Calu3 (cell line): ENCODE results near the gene TRIM63. TPM values are rescaled to one million over a fixed set of nuclear protein-coding genes. Genes with fewer than 3 reads are reported as not detected.

Experiments used
- BruUV-seq: library from RNA; stranded (reverse); fragments of 400-500 nt; replicated peaks from 2 replicates; lab custom pipeline; 2021; lab: Mats Ljungman, UMichigan
- CTCF ChIA-PET: fragments of 300-600 bp; sonication (Branson Sonifier 250); formaldehyde crosslinking; loops from one replicate; lab custom pipeline; 2022; ENCODE audit warnings: antibody characterized with exemption; lab: Charles Lee
- DNase-seq: peaks from one replicate; pipeline ENCODE4 v3.0.0; 2022
- H3K27ac Mint-ChIP-seq: one replicate; pipeline ENCODE4 v1.8.0; 2022; ENCODE audit warnings: mixed read lengths; ENCODE audit not compliant: unreplicated experiment
- H3K27me3 Mint-ChIP-seq: one replicate; pipeline ENCODE4 v1.8.0; 2022; ENCODE audit warnings: mixed read lengths; ENCODE audit not compliant: unreplicated experiment
- H3K36me3 Mint-ChIP-seq: one replicate; pipeline ENCODE4 v1.8.0; 2022; ENCODE audit warnings: mild to moderate bottlenecking, moderate library complexity, mixed read lengths; ENCODE audit not compliant: insufficient read depth, unreplicated experiment
- H3K4me1 Mint-ChIP-seq: one replicate; pipeline ENCODE4 v1.8.0; 2022; ENCODE audit warnings: mild to moderate bottlenecking, low read depth, mixed read lengths; ENCODE audit not compliant: unreplicated experiment
- H3K4me3 Mint-ChIP-seq: one replicate; pipeline ENCODE4 v1.8.0; 2022; ENCODE audit warnings: mild to moderate bottlenecking, low read depth, moderate library complexity, mixed read lengths; ENCODE audit not compliant: unreplicated experiment
- H3K9me3 Mint-ChIP-seq: one replicate; pipeline ENCODE4 v1.8.0; 2022; ENCODE audit warnings: low read depth, mixed read lengths; ENCODE audit not compliant: unreplicated experiment
- CTCF ChIP-seq: fragments of 200-600 bp; IDR thresholded peaks from one replicate; pipeline ENCODE4 v1.8.0; 2022; ENCODE audit warnings: antibody characterized with exemption; ENCODE audit not compliant: unreplicated experiment
- intact Hi-C: fragments of 100-400 bp; cut with micrococcal nuclease; formaldehyde crosslinking; loops from one replicate; pipeline ENCODE4 v1.10.0; 2022; ENCODE audit not compliant: unreplicated experiment
- total RNA-seq: library from RNA; stranded (reverse); gene quantifications from 2 replicates; pipeline ENCODE4 v1.2.3, GENCODE V29; 2022

TRIM63 gene
- total RNA-seq, 1 experiment from 2014 or later = not detected

DNA sequence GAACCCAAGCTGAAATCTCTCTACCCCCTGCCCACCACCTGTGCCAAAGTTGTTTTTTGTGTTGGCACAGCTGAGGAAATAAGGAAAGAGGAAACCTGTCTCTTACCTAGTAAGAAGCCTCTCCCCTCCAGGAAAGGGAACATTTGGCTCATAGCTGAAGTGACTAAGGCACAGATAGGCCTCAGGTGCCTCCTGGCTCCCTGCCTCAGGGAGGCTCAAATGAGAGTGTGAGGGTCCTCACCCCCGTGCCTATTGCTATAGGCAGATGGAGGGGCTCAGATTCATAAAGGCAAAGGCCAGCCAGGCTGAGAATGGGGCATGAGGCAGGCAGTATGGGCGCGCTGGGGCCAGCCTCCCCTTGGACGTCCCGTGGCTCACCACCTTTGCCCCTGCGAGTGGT is 29.0 kb downstream of the TRIM63 start:
- no peak for TF ChIP-seq CTCF
- Mint-ChIP-seq H3K27me3 (no peaks in the 10 kb centered on the region), H3K4me1 (peaks cover 12% of the 10 kb centered on the region), H3K9me3 (no peaks in the 10 kb centered on the region), H3K4me3 (no peak overlapping the region), H3K27ac (no peak overlapping the region), H3K36me3 (peaks cover 23% of the 10 kb centered on the region)
- CTCF ChIA-PET = no interaction called here
- intact Hi-C loops = no loop called here
- no TSS peak for BruUV-seq
- no peak for DNase-seq

GRCh38 chr1:26037904-26038303 is 29.5 kb downstream of the TRIM63 start:
- Mint-ChIP-seq H3K27ac (no peak overlapping the region), H3K36me3 (peaks cover 23% of the 10 kb centered on the region), H3K27me3 (peaks cover 1% of the 10 kb centered on the region), H3K4me3 (no peak overlapping the region), H3K4me1 (peaks cover 12% of the 10 kb centered on the region), H3K9me3 (no peaks in the 10 kb centered on the region)
- DNase-seq = no peak
- intact Hi-C loops = loop anchor here (2.0 kb wide), 1 partner anchor 107 kb away; no protein-coding TSS in a partner anchor
- CTCF ChIA-PET = no interaction called here
- TF ChIP-seq CTCF = no peak
- no TSS peak for BruUV-seq

GRCh38 chr1:26036756-26037281 is 30.6 kb downstream of the TRIM63 start:
- Mint-ChIP-seq H3K27me3 (peaks cover 12% of the 10 kb centered on the region), H3K9me3 (no peaks in the 10 kb centered on the region), H3K36me3 (peaks cover 23% of the 10 kb centered on the region), H3K27ac (no peak overlapping the region), H3K4me3 (peak overlapping the region; percentile 96), H3K4me1 (peaks cover 12% of the 10 kb centered on the region)
- CTCF ChIA-PET = interaction anchor here (0.7 to 2.0 kb wide), 7 partner anchors 10 to 197 kb away, joined by 3 to 22 read pairs (median 4); partner anchors contain the start of gene CEP85
- DNase-seq = no peak
- no peak for TF ChIP-seq CTCF
- intact Hi-C loops = loop anchor here (2.0 kb wide), 1 partner anchor 108 kb away; no protein-coding TSS in a partner anchor
- BruUV-seq = no TSS peak

GRCh38 chr1:26035959-26036755 is 31.3 kb downstream of the TRIM63 start:
- TF ChIP-seq CTCF = peak; percentile 97
- intact Hi-C loops = loop anchor here (2.0 kb wide), 2 partner anchors 69 to 109 kb away; no protein-coding TSS in a partner anchor
- Mint-ChIP-seq H3K36me3 (peaks cover 23% of the 10 kb centered on the region), H3K4me3 (peak overlapping the region; percentile 96), H3K4me1 (peaks cover 12% of the 10 kb centered on the region), H3K27me3 (peaks cover 19% of the 10 kb centered on the region), H3K9me3 (no peaks in the 10 kb centered on the region), H3K27ac (peak overlapping the region; percentile 52)
- BruUV-seq = no TSS peak
- CTCF ChIA-PET = interaction anchor here (0.5 to 2.0 kb wide), 10 partner anchors 10 to 198 kb away, joined by 3 to 22 read pairs (median 4); partner anchors contain the start of genes CEP85 and ZNF593
- DNase-seq = peak; percentile 83
